Midbrain (tissue), 1 donor: ENCODE data around the gene GSN.

Source experiments
- DNase-seq: peaks from one replicate; lab custom pipeline; 2025; lab: John Stamatoyannopoulos, UW

GSN gene

DNA sequence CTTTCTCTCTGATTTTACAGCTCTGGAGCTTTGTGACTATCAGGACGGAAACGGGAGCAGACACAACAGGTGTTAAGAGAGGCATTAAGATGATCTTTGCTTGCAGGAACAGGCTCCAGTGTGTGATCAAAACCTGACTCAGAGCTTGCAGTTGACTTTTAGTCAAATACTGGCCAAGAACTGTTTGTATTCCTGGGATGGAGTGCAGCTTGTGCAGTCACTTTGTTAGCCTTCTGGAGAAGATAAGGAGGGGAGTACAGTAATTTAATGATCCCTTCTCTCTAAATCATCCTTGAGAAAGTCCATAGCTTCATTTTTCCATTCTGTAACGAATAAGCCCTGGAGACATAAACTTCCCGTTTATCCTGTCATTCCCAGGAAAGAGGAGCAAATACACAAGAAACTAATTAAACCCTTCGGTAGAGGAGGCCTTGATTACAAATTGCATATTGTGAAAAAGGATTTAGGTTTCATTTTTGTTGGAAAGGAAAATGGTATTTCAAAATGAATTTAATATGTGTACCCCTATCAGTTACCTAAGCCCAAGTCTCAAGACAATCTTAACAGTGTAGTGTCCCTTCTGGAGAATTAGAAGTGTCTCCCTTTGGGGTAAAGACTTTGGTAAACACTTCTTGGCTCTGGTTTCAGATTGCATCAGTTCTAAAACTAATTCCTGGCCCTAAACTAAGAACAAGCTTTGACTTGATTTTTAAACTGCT, 105.2 kb downstream of the GSN start:
- no peak for DNase-seq

DNA sequence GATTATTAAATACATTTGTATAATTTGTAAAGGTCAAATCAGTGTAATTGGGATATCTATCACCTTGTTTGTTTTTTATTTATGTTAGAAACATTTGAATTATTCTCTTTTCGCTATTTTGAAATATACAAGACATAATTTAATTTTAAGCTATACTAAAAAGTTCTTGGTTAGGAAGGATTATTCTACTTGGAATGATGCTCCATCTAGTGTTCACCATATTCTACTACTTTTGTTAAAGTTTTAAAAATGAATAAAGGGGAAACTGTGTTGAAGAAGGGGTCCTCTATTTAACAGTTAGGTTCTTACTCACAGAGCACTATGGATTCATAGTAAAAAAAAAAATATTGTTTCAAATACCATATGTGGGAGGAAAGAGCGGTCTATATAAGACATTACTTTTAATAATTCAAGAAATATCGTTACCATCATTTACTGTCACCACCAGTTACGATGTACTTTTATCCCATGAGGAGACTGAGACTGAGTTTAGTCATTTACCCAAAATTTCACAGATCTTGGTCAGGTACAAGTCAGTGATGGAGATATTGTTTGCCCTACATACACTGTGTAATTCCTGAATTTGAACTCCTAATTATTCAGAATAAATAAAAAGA, 108.4 kb downstream of the GSN start:
- DNase-seq: no peak

DNA sequence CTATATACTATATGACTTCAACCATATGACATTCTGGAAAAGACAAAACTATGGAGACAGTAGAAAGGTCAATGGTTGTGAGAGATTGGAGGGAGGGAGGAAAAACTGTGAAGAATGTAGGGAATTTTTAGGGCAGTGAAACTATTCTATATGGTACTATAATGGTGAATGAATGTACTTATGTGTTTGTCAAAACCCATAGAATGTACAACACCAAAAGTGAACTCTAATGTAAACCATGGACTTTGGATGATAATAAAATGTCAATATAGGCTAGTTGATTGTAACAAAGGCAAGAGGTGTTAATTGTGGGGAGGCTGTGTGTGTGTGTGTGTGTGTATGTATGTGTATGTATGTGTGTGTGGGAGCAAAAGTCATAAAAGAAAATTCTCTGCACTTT, 112.9 kb downstream of the GSN start:
- no peak for DNase-seq
